Choroid plexus epithelial cell (primary cell): ENCODE data around the gene FDX2.

ENCODE experiments used
- DNase-seq: peaks from one replicate; pipeline ENCODE4 v3.0.0-alpha.2; 2010; ENCODE audit warnings: low read depth
- H3K4me3 ChIP-seq: 2 replicates; pipeline ENCODE4 v1.5.1; 2011; ENCODE audit warnings: low read depth, mild to moderate bottlenecking, control low read depth, low read length, moderate library complexity
- TF ChIP-seq, protein P1 (sequence below): conservative IDR thresholded peaks from 2 replicates; pipeline ENCODE4 v1.5.1; 2011; ENCODE audit warnings: low read depth, mild to moderate bottlenecking, control low read depth, inconsistent platforms, low read length, moderate library complexity

The FDX2 gene

DNA sequence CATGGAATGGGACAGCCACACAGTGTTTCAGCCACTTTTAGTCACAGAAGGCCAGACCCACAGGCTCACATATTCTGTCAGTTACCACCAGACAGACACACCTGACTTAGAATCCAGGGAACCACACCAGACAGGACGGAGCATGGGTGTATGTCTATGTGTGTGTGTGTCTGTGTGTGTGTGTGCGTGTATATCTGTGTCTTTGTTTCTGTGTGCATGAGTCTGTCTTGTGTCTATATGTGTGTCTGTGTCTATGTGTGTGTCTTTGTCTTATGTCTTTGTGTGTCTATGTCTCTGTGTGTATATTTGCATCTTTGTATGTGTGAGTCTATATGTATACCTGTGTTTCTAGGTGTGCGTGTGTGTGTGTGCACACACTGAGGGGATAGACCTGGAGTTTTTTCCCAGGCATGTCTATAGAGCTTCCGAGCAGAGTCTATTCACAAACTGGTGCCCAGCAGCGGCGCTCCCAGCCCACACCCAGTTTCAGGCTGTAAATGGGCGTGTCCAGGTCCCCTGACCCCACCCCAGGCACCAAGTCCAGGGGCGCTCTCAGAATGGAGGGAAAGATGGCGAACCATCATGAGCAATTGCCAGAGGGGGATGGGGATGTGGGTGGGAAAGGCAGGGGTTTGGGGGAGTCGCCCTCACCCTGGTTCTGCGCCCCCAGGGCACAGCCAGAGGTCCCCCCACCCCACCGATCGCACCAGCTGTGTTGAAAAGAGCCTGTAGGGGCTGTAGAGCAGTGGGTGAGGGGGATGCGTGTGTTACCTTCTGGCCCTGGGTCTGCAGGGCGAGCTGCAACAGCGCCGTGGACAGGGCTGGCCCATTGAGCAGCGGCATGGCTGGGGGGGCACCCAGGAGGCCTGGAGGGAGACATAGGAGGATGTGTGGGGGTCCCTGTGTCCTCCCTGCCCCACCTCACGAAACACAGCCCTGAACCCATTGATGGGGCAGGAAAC is 6.3 kb upstream of the FDX2 start:
- DNase-seq: no peak
- TF ChIP-seq, protein P1, sequence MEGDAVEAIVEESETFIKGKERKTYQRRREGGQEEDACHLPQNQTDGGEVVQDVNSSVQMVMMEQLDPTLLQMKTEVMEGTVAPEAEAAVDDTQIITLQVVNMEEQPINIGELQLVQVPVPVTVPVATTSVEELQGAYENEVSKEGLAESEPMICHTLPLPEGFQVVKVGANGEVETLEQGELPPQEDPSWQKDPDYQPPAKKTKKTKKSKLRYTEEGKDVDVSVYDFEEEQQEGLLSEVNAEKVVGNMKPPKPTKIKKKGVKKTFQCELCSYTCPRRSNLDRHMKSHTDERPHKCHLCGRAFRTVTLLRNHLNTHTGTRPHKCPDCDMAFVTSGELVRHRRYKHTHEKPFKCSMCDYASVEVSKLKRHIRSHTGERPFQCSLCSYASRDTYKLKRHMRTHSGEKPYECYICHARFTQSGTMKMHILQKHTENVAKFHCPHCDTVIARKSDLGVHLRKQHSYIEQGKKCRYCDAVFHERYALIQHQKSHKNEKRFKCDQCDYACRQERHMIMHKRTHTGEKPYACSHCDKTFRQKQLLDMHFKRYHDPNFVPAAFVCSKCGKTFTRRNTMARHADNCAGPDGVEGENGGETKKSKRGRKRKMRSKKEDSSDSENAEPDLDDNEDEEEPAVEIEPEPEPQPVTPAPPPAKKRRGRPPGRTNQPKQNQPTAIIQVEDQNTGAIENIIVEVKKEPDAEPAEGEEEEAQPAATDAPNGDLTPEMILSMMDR: no peak
- H3K4me3 ChIP-seq: no peak overlapping the region

DNA sequence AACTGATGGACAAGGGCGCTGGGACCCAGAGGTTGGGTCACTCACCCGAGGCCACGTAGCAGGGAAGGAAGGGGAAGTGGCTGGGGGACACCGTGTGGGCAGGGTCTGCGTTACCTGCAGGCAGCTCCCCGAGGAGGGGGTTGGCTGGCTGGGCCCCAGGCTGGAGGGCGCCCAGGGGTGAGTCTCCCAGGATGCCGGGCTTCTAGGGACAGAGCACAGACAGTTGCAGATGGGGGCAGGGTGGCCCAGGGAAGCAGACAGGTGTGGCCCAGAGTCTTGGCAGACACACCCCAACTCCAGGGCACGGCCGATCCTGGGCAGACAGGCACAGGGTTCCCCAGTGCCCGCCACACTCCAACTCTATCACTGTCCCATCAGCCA is 5.6 kb upstream of the FDX2 start:
- DNase-seq: no peak
- no peak overlapping the region for H3K4me3 ChIP-seq
- TF ChIP-seq, protein P1: no peak

DNA sequence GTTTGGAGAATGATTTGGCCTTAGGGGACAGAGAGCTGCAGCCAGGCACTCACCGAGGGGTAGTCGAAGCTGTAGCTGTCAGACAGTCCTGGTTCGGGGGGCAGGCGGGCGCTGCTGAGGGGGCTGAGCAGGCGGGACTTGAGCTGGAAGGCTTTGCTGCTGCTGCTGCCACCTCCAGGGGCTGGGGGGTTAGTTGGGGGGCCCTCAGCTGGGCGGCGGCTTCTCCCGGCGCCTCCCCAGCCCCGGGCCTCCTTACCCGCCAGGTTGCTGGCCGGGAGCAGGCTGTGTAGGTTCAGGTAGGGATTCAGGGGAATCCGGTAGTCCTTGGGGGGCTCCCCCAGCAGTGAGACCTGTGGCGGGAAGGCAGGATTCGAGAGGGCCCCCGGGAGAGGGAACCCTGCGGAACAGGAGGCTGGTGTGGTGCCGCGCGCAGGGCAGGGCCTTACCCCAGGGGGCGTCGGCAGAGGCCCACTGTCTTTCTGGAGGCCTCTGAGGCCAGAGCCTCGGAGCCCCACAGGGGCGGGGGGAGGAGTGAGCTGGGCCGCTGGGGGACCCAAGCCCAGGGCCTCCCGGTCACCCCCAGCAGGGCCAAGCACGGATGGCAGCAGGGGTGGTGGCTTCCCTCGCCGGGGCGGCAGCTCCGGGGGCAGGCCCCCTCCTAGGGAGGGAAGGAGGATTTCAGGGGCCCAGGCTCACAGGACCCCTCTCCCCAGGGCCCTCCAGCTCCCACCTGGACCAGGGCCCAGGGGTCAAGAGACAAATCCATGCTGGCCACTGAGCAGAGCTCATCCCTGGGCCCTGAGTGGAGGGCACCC is 5.0 kb upstream of the FDX2 start:
- no peak for DNase-seq
- no peak overlapping the region for H3K4me3 ChIP-seq
- TF ChIP-seq, protein P1: no peak

DNA sequence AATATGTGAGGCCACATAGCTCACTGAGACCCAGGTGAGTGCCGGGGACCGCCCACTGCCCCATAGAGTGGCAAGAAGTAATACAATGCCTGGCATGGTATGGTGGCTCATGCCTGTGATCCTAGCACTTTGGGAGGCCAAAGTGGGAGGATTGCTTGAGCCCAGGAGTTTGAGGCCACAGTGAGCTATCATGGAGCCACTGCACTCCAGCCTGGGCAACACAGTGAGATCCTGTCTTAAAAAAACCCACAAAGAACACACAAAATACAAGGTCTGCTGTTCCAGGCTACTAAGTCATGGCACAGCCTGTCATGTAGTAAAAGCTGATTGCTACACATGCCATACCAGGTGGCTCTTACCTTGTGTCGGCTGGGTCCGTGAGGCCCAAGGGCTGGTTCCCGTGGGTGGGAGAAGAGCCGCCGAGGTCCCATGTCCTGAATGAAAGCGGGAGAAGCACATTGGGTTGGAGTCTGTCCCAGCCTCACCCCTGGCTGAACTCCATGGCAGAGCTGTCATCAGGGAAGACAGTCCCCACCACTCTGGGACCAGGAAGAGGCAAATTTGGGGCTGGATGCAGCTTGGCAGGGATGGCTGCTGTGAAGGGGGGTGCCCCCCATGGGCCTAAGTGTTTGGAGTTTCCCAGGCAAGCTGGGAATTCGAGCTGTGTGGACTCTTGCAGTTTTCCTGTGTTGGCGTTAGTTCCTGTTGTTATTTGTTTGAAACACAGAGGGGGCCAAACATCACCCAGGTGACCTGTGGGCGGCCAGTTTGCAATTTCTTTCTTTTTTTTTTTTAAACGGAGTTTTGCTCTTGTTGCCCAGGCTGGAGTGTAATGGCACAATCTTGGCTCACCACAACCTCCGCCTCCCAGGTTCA is 3.2 kb upstream of the FDX2 start:
- TF ChIP-seq, protein P1: no peak
- DNase-seq: no peak
- no peak overlapping the region for H3K4me3 ChIP-seq

DNA sequence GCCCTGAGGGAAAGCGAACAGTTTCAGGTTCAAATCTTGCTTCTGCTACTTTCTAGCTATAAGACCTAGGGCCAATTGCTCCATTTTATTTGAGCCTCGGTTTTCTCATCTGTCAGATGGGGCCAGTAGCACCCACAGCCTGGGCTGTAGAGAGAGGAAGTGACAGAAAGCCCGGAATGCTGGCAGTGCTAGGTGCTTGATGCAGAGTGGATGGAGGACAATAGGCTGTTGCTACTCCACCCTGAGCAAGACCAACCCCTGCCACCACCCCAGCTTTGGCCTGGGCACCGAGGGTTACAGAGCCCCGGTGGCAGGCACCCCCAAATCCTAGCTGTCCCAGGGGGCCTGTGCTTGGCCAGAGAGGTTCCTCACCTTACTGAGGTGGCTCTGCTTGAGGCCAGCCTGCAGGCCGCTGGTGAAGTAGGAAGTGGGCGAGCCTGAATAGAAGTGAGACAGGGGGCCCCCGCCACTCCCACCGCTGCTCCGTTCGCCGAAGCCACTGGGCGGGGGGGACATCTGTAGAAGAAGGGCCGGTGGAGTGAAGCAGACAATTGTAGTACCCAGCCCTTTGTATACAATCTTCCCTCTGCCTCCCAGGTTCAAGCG is 2.1 kb upstream of the FDX2 start:
- DNase-seq: no peak
- H3K4me3 ChIP-seq: no peak overlapping the region
- TF ChIP-seq, protein P1: no peak
